OCI-LY1 (cell line): ENCODE data around the gene MCC.

Experiments
- H2AFZ ChIP-seq: fragments of 200-600 bp; sonication (generic), shearing (Covaris generic); 2 replicates; pipeline ENCODE4 v1.6.0; 2014; ENCODE audit warnings: antibody characterized with exemption, mild to moderate bottlenecking, low read length
- H3F3A ChIP-seq: fragments of 200-600 bp; sonication (generic), shearing (Covaris generic); 2 replicates; pipeline ENCODE4 v1.6.0; 2014; ENCODE audit warnings: mild to moderate bottlenecking, antibody characterized with exemption, low read length, moderate library complexity; ENCODE audit not compliant: insufficient read depth
- H3K27ac ChIP-seq: fragments of 200-600 bp; sonication (generic); 2 replicates; pipeline ENCODE4 v1.5.1; 2014; ENCODE audit warnings: low read length, mixed run types, mild to moderate bottlenecking, low read depth; ENCODE audit not compliant: poor library complexity, severe bottlenecking
- H3K27me3 ChIP-seq: fragments of 200-600 bp; sonication (generic); 2 replicates; pipeline ENCODE4 v1.6.0; 2014; ENCODE audit warnings: antibody characterized with exemption, mild to moderate bottlenecking, low read length, moderate library complexity; ENCODE audit not compliant: insufficient read depth
- H3K36me3 ChIP-seq: fragments of 200-600 bp; sonication (generic); 2 replicates; pipeline ENCODE4 v1.6.1; 2014; ENCODE audit warnings: mild to moderate bottlenecking, antibody characterized with exemption, low read length, moderate library complexity, mixed read lengths; ENCODE audit not compliant: insufficient read depth
- H3K4me1 ChIP-seq: fragments of 200-600 bp; sonication (generic); 2 replicates; pipeline ENCODE4 v1.5.1; 2014; ENCODE audit warnings: mild to moderate bottlenecking, low read length, moderate library complexity; ENCODE audit not compliant: insufficient read depth, severe bottlenecking
- H3K4me2 ChIP-seq: fragments of 200-600 bp; sonication (generic), shearing (Covaris generic); 2 replicates; pipeline ENCODE4 v1.6.1; 2014; ENCODE audit warnings: low read length
- H3K4me3 ChIP-seq: fragments of 200-600 bp; sonication (generic); 2 replicates; pipeline ENCODE4 v1.5.1; 2014; ENCODE audit warnings: low read length, low read depth, mild to moderate bottlenecking, mixed read lengths; ENCODE audit not compliant: poor library complexity, severe bottlenecking
- H3K79me2 ChIP-seq: fragments of 200-600 bp; shearing (Covaris generic); 2 replicates; pipeline ENCODE4 v1.6.1; 2016; ENCODE audit warnings: mixed run types, low read length, mixed read lengths; ENCODE audit not compliant: insufficient read depth
- H3K9ac ChIP-seq: fragments of 200-600 bp; sonication (generic), shearing (Covaris generic); 2 replicates; pipeline ENCODE4 v1.6.1; 2014; ENCODE audit warnings: mild to moderate bottlenecking, low read length, mixed read lengths
- H3K9me2 ChIP-seq: fragments of 200-600 bp; sonication (generic), shearing (Covaris generic); 2 replicates; pipeline ENCODE4 v1.6.1; 2014; ENCODE audit warnings: low read depth, mild to moderate bottlenecking, low read length, mixed read lengths
- H3K9me3 ChIP-seq: fragments of 200-600 bp; shearing (Covaris generic); 2 replicates; pipeline ENCODE4 v1.6.1; 2014; ENCODE audit warnings: low read length, mixed read lengths
- H4K20me1 ChIP-seq: fragments of 200-600 bp; sonication (generic), shearing (Covaris generic); 2 replicates; pipeline ENCODE4 v1.6.0; 2016; ENCODE audit warnings: mild to moderate bottlenecking, low read length; ENCODE audit not compliant: insufficient read depth
- EZH2 ChIP-seq: fragments of 200-600 bp; sonication (generic), shearing (Covaris generic); IDR thresholded peaks from 2 replicates; pipeline ENCODE4 v1.8.0; 2017; ENCODE audit warnings: borderline replicate concordance, mixed run types, mild to moderate bottlenecking, antibody characterized with exemption, low read length, moderate library complexity, mixed read lengths
- TF ChIP-seq, protein P1 (sequence below): fragments of 200-600 bp; sonication (generic), shearing (Covaris generic); IDR thresholded peaks from 2 replicates; pipeline ENCODE4 v1.5.1; 2017; ENCODE audit warnings: mild to moderate bottlenecking, antibody characterized with exemption, low read length, moderate library complexity, mixed read lengths

The MCC gene

DNA sequence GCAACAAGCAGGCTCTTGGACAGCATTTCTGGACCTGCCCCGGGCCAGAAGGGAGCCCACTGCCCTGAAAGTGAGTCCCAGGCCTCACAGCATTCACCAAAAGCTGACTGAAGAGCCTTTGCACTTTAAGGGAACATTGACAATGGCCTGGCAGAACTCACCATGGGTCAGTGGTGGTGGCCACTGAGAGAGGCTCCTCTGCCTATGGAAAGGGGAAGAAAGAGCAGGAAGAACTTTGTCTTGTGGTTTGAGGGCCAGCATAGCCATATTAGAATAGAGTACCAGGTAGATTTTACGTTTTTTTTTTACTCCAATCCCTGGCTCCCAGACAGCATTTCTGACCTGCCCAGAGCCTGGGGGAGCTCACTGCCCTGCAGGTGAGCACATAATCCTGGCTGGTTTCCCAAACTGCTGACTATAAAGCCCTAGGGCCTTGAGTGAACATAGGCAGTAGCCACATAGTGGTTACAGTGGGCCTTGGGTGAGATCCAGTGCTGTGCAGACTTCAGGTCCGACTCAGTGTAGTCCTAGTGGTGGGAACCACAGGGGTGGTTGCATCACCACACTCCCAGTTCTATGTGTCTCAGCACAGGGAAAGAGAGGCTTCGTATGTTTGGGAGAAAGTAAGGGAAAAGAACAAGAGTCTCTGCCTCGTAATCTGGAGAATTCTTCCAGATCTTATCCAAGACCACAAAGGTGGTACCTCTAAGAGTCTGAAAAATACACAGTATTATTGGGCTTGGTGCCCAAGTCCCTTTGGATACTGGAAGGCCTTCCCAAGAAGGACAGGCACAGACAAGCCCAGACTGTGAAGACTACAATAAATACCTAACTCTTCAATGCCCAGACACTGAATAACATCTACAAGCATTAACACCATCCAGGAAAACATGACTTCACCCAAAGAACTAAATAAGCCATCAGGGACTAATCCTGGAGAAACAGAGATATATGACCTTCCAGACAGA is 143.0 kb downstream of the MCC start:
- no peak overlapping the region for H2AFZ ChIP-seq
- no peaks in the 10 kb centered on the region for H3K36me3 ChIP-seq
- H3K79me2 ChIP-seq, result no peaks in the 10 kb centered on the region
- no peak overlapping the region for H3K4me2 ChIP-seq
- no peaks in the 10 kb centered on the region for H3K4me1 ChIP-seq
- no peak overlapping the region for H3K9ac ChIP-seq
- H3K4me3 ChIP-seq, result no peak overlapping the region
- no peaks in the 10 kb centered on the region for H3F3A ChIP-seq
- TF ChIP-seq EZH2, result no peak
- TF ChIP-seq, protein P1, sequence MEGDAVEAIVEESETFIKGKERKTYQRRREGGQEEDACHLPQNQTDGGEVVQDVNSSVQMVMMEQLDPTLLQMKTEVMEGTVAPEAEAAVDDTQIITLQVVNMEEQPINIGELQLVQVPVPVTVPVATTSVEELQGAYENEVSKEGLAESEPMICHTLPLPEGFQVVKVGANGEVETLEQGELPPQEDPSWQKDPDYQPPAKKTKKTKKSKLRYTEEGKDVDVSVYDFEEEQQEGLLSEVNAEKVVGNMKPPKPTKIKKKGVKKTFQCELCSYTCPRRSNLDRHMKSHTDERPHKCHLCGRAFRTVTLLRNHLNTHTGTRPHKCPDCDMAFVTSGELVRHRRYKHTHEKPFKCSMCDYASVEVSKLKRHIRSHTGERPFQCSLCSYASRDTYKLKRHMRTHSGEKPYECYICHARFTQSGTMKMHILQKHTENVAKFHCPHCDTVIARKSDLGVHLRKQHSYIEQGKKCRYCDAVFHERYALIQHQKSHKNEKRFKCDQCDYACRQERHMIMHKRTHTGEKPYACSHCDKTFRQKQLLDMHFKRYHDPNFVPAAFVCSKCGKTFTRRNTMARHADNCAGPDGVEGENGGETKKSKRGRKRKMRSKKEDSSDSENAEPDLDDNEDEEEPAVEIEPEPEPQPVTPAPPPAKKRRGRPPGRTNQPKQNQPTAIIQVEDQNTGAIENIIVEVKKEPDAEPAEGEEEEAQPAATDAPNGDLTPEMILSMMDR, result no peak
- H3K27ac ChIP-seq, result no peak overlapping the region
- H4K20me1 ChIP-seq, result no peaks in the 10 kb centered on the region
- H3K27me3 ChIP-seq, result no peaks in the 10 kb centered on the region
- H3K9me3 ChIP-seq, result no peaks in the 10 kb centered on the region
- no peaks in the 10 kb centered on the region for H3K9me2 ChIP-seq

DNA sequence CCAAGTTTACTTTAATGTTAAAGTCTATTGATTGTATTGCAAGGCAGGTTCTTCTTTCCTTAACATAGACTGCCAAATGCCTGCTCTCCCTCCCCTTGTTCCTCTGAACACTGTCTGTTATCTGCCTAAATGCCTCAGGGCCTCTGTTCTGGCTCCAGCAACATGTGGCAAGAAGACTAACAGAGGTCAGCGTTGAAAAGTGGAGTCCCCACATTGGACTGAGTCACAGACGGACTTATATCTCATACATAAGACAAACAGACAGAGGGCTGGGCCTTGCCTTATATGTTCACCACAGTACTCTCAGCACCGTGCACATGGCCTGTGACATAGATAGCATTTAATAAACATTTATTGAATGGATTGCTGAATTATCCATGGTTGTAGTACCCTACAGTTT is 144.9 kb downstream of the MCC start:
- no peaks in the 10 kb centered on the region for H3K79me2 ChIP-seq
- H4K20me1 ChIP-seq, result no peaks in the 10 kb centered on the region
- H3K4me1 ChIP-seq, result no peaks in the 10 kb centered on the region
- H3F3A ChIP-seq, result no peaks in the 10 kb centered on the region
- no peak overlapping the region for H3K27ac ChIP-seq
- no peak overlapping the region for H3K4me2 ChIP-seq
- H3K9ac ChIP-seq, result no peak overlapping the region
- no peaks in the 10 kb centered on the region for H3K9me2 ChIP-seq
- no peak overlapping the region for H2AFZ ChIP-seq
- no peaks in the 10 kb centered on the region for H3K36me3 ChIP-seq
- H3K4me3 ChIP-seq, result no peak overlapping the region
- no peaks in the 10 kb centered on the region for H3K9me3 ChIP-seq
- TF ChIP-seq, protein P1, result no peak
- no peak for TF ChIP-seq EZH2
- no peaks in the 10 kb centered on the region for H3K27me3 ChIP-seq

GRCh38 chr5:113340537-113340936 is 147.7 kb downstream of the MCC start:
- TF ChIP-seq EZH2, result no peak
- TF ChIP-seq, protein P1, result no peak
- H3K9me2 ChIP-seq, result no peaks in the 10 kb centered on the region
- H3K4me3 ChIP-seq, result no peak overlapping the region
- H2AFZ ChIP-seq, result no peak overlapping the region
- no peak overlapping the region for H3K27ac ChIP-seq
- H3K36me3 ChIP-seq, result no peaks in the 10 kb centered on the region
- H4K20me1 ChIP-seq, result no peaks in the 10 kb centered on the region
- no peaks in the 10 kb centered on the region for H3F3A ChIP-seq
- no peak overlapping the region for H3K4me2 ChIP-seq
- no peaks in the 10 kb centered on the region for H3K79me2 ChIP-seq
- H3K9ac ChIP-seq, result no peak overlapping the region
- H3K9me3 ChIP-seq, result no peaks in the 10 kb centered on the region
- no peaks in the 10 kb centered on the region for H3K4me1 ChIP-seq
- H3K27me3 ChIP-seq, result no peaks in the 10 kb centered on the region
